ENCODE measurements around the gene ALPK1. TPM values are rescaled to one million over a fixed set of nuclear protein-coding genes. Genes with fewer than 3 reads are reported as not detected.
"Not testable (repeated sequence)": the region's sequence is repeated elsewhere in the genome, so short reads cannot be mapped to it uniquely, and the experiment has no call there.

Gene ALPK1
- total RNA-seq, 2 donors from 2014 or later = 22.8 to 24.4 TPM

DNA sequence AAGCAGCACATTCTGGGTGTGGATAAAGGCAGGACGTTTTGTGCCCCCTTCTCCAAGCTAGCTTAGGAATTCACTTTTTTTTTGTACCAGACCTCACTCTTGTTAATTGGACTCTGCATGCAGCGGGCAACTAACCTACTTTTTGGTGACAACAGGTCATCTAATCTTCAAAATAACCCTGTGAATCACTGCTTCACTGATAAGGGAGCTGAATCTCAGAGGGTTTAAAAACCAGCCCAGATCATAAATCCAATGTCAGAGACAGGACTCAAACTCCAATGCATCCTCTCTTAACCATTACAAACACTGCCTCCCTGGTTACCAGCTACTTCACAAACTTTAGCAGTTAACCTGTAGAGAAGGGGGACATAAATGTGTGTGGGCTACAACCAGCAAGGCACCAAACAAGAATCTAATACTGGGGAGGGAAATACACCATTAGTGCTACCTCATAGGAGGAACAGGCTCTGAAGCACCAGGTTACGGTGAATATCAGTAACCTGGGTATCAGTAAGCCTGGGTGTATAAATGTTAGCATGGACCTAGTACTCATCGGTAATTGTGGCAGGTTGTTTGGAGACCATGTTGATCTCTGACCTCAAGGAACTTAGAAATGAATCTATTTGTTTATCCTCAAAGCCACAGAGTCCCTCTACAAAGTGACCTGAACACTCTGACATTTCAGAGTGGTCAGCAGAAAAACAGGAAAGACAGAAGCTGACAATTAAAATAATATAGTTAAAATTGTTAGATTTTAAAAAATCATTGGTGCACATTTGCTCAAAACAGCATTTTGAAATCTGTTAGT is 14.1 kb upstream of the ALPK1 start:
- intact Hi-C loops (cut with DNase I) = no loop called here
- no peak for DNase-seq (ENCODE audit: low spot score)

- no peak for DNase-seq (ENCODE audit: low spot score)
- intact Hi-C loops (cut with DNase I) = no loop called here
Observed at GRCh38 chr4:112284166-112284565, 13.0 kb upstream of the ALPK1 start.

GRCh38 chr4:112284662-112285411 is 12.3 kb upstream of the ALPK1 start:
- intact Hi-C loops (cut with DNase I) = no loop called here

DNA sequence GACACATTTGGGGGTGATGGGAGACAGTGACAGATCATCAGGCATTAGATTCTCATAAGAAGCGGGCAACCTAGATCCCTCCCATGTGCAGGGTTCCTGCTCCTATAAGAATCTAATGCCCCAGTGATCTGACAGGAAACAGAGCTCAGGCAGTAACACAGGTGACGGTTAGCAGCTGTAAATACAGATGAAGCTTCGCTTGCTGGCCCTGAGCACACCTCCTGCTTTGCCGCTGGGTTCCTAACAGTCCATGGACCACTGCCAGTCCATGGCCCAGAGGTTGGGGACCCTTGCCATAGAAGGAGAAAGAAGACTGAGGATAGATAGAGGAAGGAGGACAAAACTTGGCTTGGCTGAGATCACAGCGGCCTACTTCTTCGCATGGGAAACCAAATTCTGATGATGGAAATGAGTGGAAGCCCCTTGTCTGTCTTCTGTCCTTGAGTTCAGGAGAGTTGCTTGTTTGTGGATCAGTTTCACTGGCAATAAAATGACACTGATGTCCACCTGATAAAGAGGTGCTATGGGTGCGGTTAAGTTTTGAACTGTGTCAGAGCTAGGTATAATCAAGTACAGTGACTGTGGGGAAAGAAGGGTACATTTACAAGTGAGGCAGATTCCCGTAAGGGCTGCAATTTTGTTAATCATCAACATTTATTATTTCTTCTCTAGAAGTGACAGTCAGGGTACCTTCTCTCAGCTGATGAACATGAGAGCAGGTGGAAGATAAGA is 9.7 kb upstream of the ALPK1 start:
- DNase-seq (ENCODE audit: low spot score) = no peak
- intact Hi-C loops (cut with DNase I) = no loop called here

More at GRCh38 chr4:112284662-112285411, 12.3 kb upstream of the ALPK1 start:
- no peak for DNase-seq (ENCODE audit: low spot score)

DNA sequence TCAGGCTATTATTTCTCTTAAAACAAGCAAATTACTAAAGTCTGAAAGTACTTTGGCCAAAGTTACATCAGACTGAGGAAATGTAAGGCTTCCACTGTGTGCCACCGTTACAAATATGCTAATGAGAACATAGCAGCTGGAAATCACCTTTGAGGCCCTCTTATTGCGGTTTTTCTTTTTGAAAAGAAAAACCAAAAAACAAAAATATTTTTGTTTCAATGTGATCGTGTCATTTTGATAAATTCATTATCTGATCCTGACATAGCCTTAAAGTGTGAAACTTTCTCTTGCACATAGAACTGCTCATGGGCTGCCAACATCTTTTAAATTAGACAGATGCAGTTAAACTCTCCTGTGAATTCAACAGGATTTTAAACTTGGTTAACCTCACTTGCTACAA is 8.7 kb upstream of the ALPK1 start:
- intact Hi-C loops (cut with DNase I) = no loop called here
- no peak for DNase-seq (ENCODE audit: low spot score)

- intact Hi-C loops (cut with DNase I) = no loop called here
- no peak for DNase-seq (ENCODE audit: low spot score)
Observed at GRCh38 chr4:112289407-112290253, 7.5 kb upstream of the ALPK1 start.

DNA sequence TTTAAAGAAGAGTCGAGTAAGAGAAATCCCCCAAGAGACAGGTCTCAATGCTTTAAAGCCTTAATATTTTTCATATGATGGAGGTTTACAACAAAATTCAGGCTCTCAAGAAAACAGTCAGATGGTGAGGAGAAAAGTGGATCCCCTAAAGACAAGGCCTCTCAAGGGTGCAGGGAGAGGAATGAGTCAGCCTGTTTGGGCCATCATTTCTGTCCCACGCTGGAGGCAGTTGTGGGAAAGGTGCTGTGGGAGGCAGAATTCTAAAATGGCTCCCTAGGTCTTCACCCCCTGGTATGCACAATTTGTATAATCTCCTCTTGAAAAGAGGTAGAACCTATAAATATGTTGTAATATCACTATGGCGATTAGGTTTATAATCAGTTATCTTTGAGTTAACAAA is 6.8 kb upstream of the ALPK1 start:
- no peak for DNase-seq (ENCODE audit: low spot score)
- intact Hi-C loops (cut with DNase I) = no loop called here

DNA sequence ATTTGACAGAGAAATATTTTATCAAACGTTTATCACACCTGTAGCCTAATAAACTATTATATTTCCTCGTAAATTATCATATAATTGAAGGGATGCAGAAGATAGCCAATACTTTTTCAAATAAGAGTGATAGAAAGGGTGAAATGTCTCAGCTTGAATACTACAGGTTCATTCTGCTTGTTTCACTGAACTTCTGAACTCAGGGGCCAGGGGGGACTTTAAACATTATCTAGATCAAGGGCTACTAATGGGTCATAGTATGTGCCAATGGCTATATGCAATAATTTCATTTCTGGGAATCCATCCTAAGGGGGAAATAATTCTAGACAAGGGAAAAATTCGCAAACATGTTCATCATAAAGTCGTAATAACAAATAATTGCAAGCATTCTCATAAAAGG is 2.6 kb downstream of the ALPK1 start:
- no peak for DNase-seq (ENCODE audit: low spot score)
- intact Hi-C loops (cut with DNase I) = no loop called here

DNA sequence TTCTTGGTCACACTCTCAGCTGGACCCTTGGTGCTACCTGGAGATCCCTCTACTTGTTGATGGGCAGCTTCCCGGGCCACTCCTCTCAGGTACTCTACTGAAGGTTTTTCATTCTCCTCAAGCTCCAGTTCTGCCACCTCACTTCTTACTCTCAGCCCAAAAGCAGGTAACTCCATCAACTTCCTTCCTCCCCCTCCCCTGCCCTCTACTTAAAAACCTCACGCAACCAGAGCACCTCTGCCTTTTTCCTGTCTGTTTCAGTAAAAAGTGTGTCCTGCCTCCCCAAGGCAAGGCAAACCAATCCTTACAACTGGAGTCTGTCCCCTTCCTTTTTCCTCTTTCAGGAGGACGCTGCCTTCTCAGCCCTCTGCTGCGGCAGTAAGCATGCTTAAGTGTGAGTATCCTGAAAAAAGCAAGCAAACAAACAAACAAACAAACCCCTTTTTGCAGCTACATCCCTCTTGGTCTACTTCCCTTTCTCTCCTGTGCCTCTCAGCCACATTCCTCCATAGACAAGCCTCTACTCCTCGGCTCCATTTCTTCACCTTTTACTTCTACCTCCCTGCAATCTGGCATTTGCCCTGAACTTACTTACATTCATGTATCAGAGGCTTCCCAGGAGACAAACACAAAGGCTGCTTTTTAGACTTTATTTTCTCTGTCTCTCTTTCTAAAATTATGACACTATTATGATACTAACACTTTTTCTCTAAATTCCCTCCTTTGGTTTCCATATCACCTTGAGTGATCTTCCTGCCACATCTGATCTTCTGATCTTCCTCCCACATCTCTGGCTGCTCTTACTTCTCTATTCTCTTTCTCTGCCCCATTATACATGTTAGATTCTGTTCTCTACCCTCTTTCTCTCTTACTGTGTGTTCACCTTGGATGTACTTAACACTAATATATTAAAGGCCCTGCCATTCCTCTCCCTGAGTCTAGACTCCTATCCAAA is 5.4 kb downstream of the ALPK1 start:
- intact Hi-C loops (cut with DNase I) = no loop called here
- DNase-seq (ENCODE audit: low spot score) = no peak

DNA sequence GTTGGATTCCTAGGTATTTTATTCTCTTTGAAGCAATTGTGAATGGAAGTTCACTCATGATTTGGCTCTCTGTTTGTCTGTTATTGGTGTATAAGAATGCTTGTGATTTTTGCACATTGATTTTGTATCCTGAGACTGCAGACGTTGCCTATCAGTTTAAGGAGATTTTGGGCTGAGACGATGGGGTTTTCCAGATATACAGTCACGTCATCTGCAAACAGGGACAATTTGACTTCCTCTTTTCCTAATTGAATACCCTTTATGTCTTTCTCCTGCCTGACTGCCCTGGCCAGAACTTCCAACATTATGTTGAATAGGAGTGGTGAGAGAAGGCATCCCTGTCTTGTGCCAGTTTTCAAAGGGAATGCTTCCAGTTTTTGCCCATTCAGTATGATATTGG is 8.3 kb downstream of the ALPK1 start:
- DNase-seq (ENCODE audit: low spot score); intact Hi-C loops (cut with DNase I): not testable (repeated sequence)

DNA sequence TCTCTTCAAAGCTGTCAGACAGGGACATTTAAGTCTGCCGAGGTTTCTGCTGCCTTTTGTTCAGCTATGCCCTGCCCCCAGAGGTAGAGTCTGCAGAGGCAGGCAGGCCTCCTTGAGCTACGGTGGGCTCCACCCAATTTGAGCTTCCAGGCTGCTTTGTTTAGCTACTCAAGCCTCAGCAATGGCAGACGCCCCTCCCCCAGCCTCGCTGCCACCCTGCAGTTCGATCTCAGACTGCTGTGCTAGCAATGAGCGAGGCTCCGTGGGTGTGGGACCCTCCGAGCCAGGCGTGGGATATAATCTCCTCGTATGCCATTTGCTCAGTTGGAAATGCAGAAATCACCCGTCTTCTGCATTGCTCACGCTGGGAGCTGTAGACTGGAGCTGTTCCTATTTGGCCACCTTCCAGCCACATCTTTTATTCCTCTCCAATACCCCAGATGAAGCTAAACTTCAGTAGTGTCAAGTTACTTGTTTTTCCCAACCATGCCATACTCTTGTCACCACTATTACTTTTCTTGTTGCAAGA is 12.2 kb downstream of the ALPK1 start:
- intact Hi-C loops (cut with DNase I); DNase-seq (ENCODE audit: low spot score): not testable (repeated sequence)

DNA sequence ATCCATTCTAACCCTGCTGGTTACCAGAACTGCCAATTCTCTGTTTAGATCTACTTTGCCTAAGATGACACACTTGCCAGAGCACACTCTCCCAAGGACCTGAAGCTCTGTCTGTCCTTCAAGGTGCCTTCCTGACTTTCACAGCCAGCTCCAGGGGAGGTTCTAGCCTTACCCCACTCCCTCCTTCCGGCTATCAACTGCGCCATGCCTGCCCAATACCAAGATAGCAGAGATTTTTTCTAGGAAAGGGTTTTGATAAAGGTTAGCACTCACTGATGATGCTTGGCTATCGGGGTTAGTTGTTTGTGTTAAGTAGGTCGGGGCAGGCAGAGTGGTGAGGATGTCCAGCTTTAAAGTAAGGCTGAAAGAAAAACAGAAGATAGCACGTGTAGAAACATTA is 14.3 kb downstream of the ALPK1 start:
- no peak for DNase-seq (ENCODE audit: low spot score)

DNA sequence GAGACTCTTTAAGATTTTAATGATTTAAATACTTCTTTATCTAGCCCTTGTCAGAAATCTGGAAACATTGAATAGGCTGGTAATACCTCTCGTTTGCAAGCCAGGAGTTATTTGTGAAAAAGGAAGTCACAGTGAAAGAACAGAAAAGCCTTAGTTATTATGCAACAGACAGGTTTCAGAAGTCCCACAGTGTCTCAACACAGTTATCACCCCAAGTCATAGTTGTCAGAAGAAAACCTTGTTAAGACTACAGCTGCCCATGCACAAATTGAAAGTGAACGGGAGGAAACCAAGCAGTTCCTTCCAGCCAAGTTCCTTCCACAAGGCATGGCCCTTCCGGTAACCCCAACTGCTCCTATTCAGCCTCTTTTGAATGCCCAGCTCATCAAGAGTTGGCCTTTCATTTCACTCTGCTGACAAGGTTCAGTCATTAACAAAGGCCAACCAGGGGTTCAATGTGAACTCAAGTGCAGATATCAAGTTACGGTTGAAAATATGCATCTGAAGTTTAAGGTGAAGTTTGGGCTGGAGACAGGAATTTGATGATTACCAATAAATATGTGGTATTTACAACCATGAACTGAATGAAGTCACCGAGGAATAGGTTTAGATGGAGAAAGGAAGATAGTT is 15.6 kb downstream of the ALPK1 start:
- intact Hi-C loops (cut with DNase I) = no loop called here
- no peak for DNase-seq (ENCODE audit: low spot score)

More for the DNA sequence above, 14.3 kb downstream of the ALPK1 start:
- intact Hi-C loops (cut with DNase I) = no loop called here

GRCh38 chr4:112315446-112315845 is 18.3 kb downstream of the ALPK1 start:
- intact Hi-C loops (cut with DNase I) = no loop called here

GRCh38 chr4:112316360-112316759 is 19.2 kb downstream of the ALPK1 start:
- intact Hi-C loops (cut with DNase I) = no loop called here
- DNase-seq (ENCODE audit: low spot score) = no peak

More at GRCh38 chr4:112315446-112315845, 18.3 kb downstream of the ALPK1 start:
- no peak for DNase-seq (ENCODE audit: low spot score)

- intact Hi-C loops (cut with DNase I) = no loop called here
- no peak for DNase-seq (ENCODE audit: low spot score)
Observed at GRCh38 chr4:112318239-112319142, 21.3 kb downstream of the ALPK1 start.

All from posterior vena cava (tissue), 2 donors.